ENCODE data around the gene SEC24A.

Gene SEC24A

DNA sequence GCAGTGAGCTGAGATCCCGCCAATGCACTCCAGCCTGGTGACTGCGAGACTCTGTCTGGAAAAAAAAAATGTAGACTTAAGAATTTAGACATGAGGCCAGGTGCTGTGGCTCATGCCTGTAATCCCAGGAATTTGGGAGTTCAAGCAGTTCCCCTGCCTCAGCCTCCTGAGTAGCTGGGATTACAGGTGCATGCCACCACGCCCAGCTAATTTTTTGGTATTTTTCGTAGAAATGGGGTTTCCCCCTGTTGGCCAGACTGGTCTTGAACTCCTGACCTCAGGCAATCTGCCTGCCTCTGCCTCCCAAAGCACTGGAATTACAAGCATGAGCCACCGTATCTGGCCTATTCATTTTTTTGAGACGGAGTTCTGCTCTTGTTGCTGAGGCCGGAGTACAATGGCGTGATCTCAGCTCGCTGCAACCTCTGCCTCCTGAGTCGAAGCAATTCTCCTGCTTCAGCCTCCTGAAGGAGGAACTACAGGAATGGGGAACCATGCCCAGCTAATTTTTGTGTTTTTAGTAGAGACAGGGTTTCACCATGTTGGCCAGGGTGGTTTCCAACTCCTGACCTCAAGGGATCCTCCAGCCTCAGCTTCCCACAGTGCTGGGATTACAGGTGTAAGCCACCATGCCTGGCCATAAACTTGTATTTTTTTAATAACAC lies 124.0 kb downstream of the SEC24A start:
- TF ChIP-seq, protein P1, sequence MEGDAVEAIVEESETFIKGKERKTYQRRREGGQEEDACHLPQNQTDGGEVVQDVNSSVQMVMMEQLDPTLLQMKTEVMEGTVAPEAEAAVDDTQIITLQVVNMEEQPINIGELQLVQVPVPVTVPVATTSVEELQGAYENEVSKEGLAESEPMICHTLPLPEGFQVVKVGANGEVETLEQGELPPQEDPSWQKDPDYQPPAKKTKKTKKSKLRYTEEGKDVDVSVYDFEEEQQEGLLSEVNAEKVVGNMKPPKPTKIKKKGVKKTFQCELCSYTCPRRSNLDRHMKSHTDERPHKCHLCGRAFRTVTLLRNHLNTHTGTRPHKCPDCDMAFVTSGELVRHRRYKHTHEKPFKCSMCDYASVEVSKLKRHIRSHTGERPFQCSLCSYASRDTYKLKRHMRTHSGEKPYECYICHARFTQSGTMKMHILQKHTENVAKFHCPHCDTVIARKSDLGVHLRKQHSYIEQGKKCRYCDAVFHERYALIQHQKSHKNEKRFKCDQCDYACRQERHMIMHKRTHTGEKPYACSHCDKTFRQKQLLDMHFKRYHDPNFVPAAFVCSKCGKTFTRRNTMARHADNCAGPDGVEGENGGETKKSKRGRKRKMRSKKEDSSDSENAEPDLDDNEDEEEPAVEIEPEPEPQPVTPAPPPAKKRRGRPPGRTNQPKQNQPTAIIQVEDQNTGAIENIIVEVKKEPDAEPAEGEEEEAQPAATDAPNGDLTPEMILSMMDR (IDR thresholded peaks at IDR 0.05; ENCODE audit: low read depth, low read length, missing control alignments), result no peak
- no peak overlapping the region for H3K4me3 ChIP-seq (ENCODE audit: low read depth, low read length)
- DNase-seq (ENCODE audit: low read depth), result no peak

GRCh38 chr5:134777366-134777765 lies 128.8 kb downstream of the SEC24A start:
- DNase-seq (ENCODE audit: low read depth), result no peak
- TF ChIP-seq, protein P1 (IDR thresholded peaks at IDR 0.05; ENCODE audit: low read depth, low read length, missing control alignments), result no peak
- no peak overlapping the region for H3K4me3 ChIP-seq (ENCODE audit: low read depth, low read length)
